Lung (tissue), 12 donors: Measurements from ENCODE around the gene SYTL3. TPM values are rescaled to one million over a fixed set of nuclear protein-coding genes. Genes with fewer than 3 reads are reported as not detected.

Source experiments
- ATAC-seq: fragments of 200-7000 bp; cut with Tn5 transposase; one replicate; pipeline ENCODE4 v1.9.1; 2020; ENCODE audit warnings: moderate number of reproducible peaks; ENCODE audit not compliant: insufficient read depth, low FRiP score
- DNase-seq, 3 donors: peaks; one replicate each; pipeline ENCODE4 v3.0.0-alpha.2; 2013 to 2017
- H3K27ac ChIP-seq, 2 donors: one replicate each; pipeline ENCODE4 v1.5.1; 2013; ENCODE audit warnings: mild to moderate bottlenecking in 2 of 2, moderate library complexity in 2 of 2, control low read depth in 1 of 2, inconsistent platforms in 1 of 2, low read depth in 1 of 2, low read length in 1 of 2
- H3K27me3 ChIP-seq, 3 donors: one replicate each; pipeline ENCODE4 v1.5.1; 2013; ENCODE audit warnings: low read length in 2 of 3; ENCODE audit not compliant: control insufficient read depth in 3 of 3, insufficient read depth in 3 of 3
- H3K36me3 ChIP-seq, 4 donors: one replicate each; pipeline ENCODE4 v1.5.1; 2013; ENCODE audit warnings: low read length in 4 of 4, mild to moderate bottlenecking in 1 of 4, moderate library complexity in 1 of 4; ENCODE audit not compliant: control insufficient read depth in 4 of 4, insufficient read depth in 4 of 4
- H3K4me1 ChIP-seq, 5 donors: one replicate each; pipeline ENCODE4 v1.5.1; 2013; ENCODE audit warnings: low read length in 5 of 5, mild to moderate bottlenecking in 2 of 5, moderate library complexity in 1 of 5; ENCODE audit not compliant: control insufficient read depth in 5 of 5, insufficient read depth in 5 of 5
- H3K4me3 ChIP-seq: one replicate; pipeline ENCODE4 v1.5.1; 2013; ENCODE audit warnings: mild to moderate bottlenecking, control low read depth, moderate library complexity
- H3K9ac ChIP-seq, 2 donors: one replicate each; pipeline ENCODE4 v1.5.1; 2013; ENCODE audit warnings: low read length in 2 of 2, control low read depth in 1 of 2; ENCODE audit not compliant: insufficient read depth in 1 of 2
- H3K9me3 ChIP-seq, 4 donors: one replicate each; pipeline ENCODE4 v1.5.1; 2013; ENCODE audit warnings: low read length in 3 of 4, mild to moderate bottlenecking in 1 of 4, moderate library complexity in 1 of 4; ENCODE audit not compliant: control insufficient read depth in 4 of 4, insufficient read depth in 3 of 4
- CTCF ChIP-seq: IDR thresholded peaks from 2 replicates; pipeline ENCODE4 v1.5.1; 2012; ENCODE audit warnings: mild to moderate bottlenecking; ENCODE audit errors: control extremely low read depth, extremely low read depth
- WGBS, 2 donors: extraction: QIAGEN DNeasy Blood & Tissue Kit; methylation state at CpG; one replicate each; pipeline ENCODE4 v1.1.7; 2013; 5-methylcytosine and 5-hydroxymethylcytosine counted together
- polyA plus RNA-seq, 2 donors: library from polyadenylated mRNA; stranded (reverse); fragments of 200-250 nt; gene quantifications; one replicate each; pipeline ENCODE4 v1.2.1, GENCODE V29; 2013
- total RNA-seq, 2 donors: library from RNA; depleted of rRNA in 1 of 2; stranded (reverse); fragments of >200 nt in 1 of 2; gene quantifications; one replicate each; pipeline ENCODE4 v1.2.1, GENCODE V29; 2014 to 2021
- donor health status: control.
- donor health status: control.
- donor health status: Bipolar disorder and iron deficiency.
- donor health status: healthy.
- donor health status: DM: yes; HTN: yes; CAD: no.

Gene SYTL3
- total and polyA plus RNA-seq, 4 donors = 6.5 to 20.0 (median 15.6) TPM

GRCh38 chr6:158662954-158663624, 13.2 kb downstream of the SYTL3 start:
- TF ChIP-seq CTCF = no peak
- H3K9ac ChIP-seq = peak overlapping the region; percentile 3 to 31
- WGBS, 2 donors = 43 to 44% methylated on average over 27 of the region's 27 CpGs
- H3K9me3 ChIP-seq = no peaks in the 10 kb centered on the region
- peaks cover 0 to 2% (median 0%) of the 10 kb centered on the region in 4 donors for H3K36me3 ChIP-seq
- DNase-seq = peak; percentile 58 to 85 (median 76)
- peak overlapping the region in 1 of 2 donors; percentile 82 for H3K27ac ChIP-seq
- peaks cover 0 to 5% (median 0%) of the 10 kb centered on the region in 3 donors for H3K27me3 ChIP-seq
- ATAC-seq = peak; percentile 7
- H3K4me3 ChIP-seq = no peak overlapping the region
- peaks cover 0 to 30% (median 6%) of the 10 kb centered on the region in 5 donors for H3K4me1 ChIP-seq

- peak overlapping the region in 1 of 2 donors; percentile 31 for H3K9ac ChIP-seq
- ATAC-seq (no peak), DNase-seq (peak; percentile 47 to 73 (median 61))
- no peak for TF ChIP-seq CTCF
- peaks cover 0 to 30% (median 6%) of the 10 kb centered on the region in 5 donors for H3K4me1 ChIP-seq
- H3K4me3 ChIP-seq = no peak overlapping the region
- peaks cover 0 to 5% (median 0%) of the 10 kb centered on the region in 3 donors for H3K27me3 ChIP-seq
- WGBS, 2 donors = 40 to 57% methylated on average over 11 of the region's 11 CpGs
- H3K36me3 ChIP-seq = peaks cover 0 to 2% (median 0%) of the 10 kb centered on the region in 4 donors
- H3K27ac ChIP-seq = peak overlapping the region in 1 of 2 donors; percentile 82
- no peaks in the 10 kb centered on the region for H3K9me3 ChIP-seq
Measured at GRCh38 chr6:158663625-158664165, 13.8 kb downstream of the SYTL3 start.

GRCh38 chr6:158665332-158665731, 15.5 kb downstream of the SYTL3 start:
- Histone ChIP-seq H3K9me3 (no peaks in the 10 kb centered on the region), H3K36me3 (peaks cover 0 to 2% (median 0%) of the 10 kb centered on the region in 4 donors), H3K4me3 (no peak overlapping the region), H3K27ac (no peak overlapping the region), H3K9ac (no peak overlapping the region), H3K27me3 (peaks cover 0 to 5% (median 0%) of the 10 kb centered on the region in 3 donors), H3K4me1 (peaks cover 0 to 31% (median 6%) of the 10 kb centered on the region in 5 donors)
- TF ChIP-seq CTCF = no peak
- WGBS, 2 donors = 89 to 94% methylated on average over 18 of the region's 18 CpGs
- DNase-seq (no peak), ATAC-seq (no peak)
